Measurements from ENCODE around the gene ATP1B1.

GRCh38 chr1:169118227-169118626 is 11.7 kb downstream of the ATP1B1 start:
- TF ChIP-seq CTCF (optimal IDR thresholded peaks at IDR 0.05 in 1 of 3, IDR thresholded peaks at IDR 0.05 in 1 of 3, conservative IDR thresholded peaks at IDR 0.05 in 1 of 3; ENCODE audit: extremely low read depth in 1 of 3, insufficient read depth in 2 of 3, low read length in 3 of 3) (no peak), EZH2 (IDR thresholded peaks at IDR 0.05; ENCODE audit: low read length) (no peak)
